Endothelial cell of umbilical vein (primary cell): ENCODE measurements around the gene PLD6. TPM values are rescaled to one million over a fixed set of nuclear protein-coding genes. Genes with fewer than 3 reads are reported as not detected.

Experiments
- BruUV-seq: library from RNA; stranded (reverse); fragments of 400-500 nt; replicated peaks from 2 replicates; lab custom pipeline; 2021; lab: Mats Ljungman, UMichigan
- CTCF ChIA-PET: fragments of 300-600, 350-600 bp; sonication (Branson Sonifier 250); formaldehyde crosslinking; loops from one replicate; lab custom pipeline; 2021; ENCODE audit warnings: antibody characterized with exemption, inconsistent platforms; lab: Charles Lee
- POLR2A ChIA-PET: fragments of 300-600, 350-600 bp; sonication (Branson Sonifier 250); formaldehyde crosslinking; loops from one replicate; lab custom pipeline; 2021; ENCODE audit warnings: antibody characterized with exemption, inconsistent platforms; lab: Charles Lee
- DNase-seq: peaks from one replicate; pipeline ENCODE4 v3.0.0-alpha.2; 2011; ENCODE audit warnings: low read depth, low spot score
- FAIRE-seq: peaks from 2 replicates; lab custom pipeline; 2011; peaks lifted over from hg19 to GRCh38; lab: Jason Lieb, UNC
- H2AFZ ChIP-seq: 2 replicates; pipeline ENCODE4 v1.6.0; 2012; ENCODE audit warnings: low read depth, low read length, control low read depth, inconsistent platforms
- H3K27ac ChIP-seq: 2 replicates; pipeline ENCODE4 v1.5.1; 2011; ENCODE audit warnings: low read depth, mild to moderate bottlenecking, control low read depth, low read length, moderate library complexity; ENCODE audit not compliant: insufficient read depth
- H3K27me3 ChIP-seq, 2 experiments: 2 replicates each; pipeline versions ENCODE4 v1.6.0 to v1.6.1; 2011; ENCODE audit warnings: low read length in 2 of 2, mixed read lengths in 1 of 2; ENCODE audit not compliant: control insufficient read depth in 2 of 2, insufficient read depth in 2 of 2
- H3K36me3 ChIP-seq, 2 experiments: 2 replicates in 1 of 2; 3 replicates in 1 of 2; pipeline ENCODE4 v1.5.1; 2011; ENCODE audit warnings: low read length in 2 of 2, mild to moderate bottlenecking in 1 of 2, moderate library complexity in 1 of 2; ENCODE audit not compliant: control insufficient read depth in 2 of 2, insufficient read depth in 2 of 2; ENCODE audit errors: extremely low read depth in 1 of 2
- H3K4me1 ChIP-seq: 3 replicates; pipeline ENCODE4 v1.5.1; 2011; ENCODE audit warnings: mild to moderate bottlenecking, low read length; ENCODE audit not compliant: control insufficient read depth, insufficient read depth; ENCODE audit errors: extremely low read depth
- H3K4me2 ChIP-seq: 2 replicates; pipeline ENCODE4 v1.6.1; 2011; ENCODE audit warnings: low read length, control low read depth, mixed read lengths; ENCODE audit not compliant: insufficient read depth
- H3K4me3 ChIP-seq, 3 experiments: fragments of 200-600 bp in 1 of 3; sonication (generic), shearing (Covaris generic) in 1 of 3; replicated peaks in 1 of 3; 2 replicates each; pipeline ENCODE4 v1.5.1; 2011 to 2016; ENCODE audit warnings: control low read depth in 3 of 3, low read length in 3 of 3, mild to moderate bottlenecking in 2 of 3, inconsistent platforms in 1 of 3, low read depth in 1 of 3, moderate library complexity in 1 of 3; ENCODE audit not compliant: insufficient read depth in 1 of 3
- H3K79me2 ChIP-seq: 2 replicates; pipeline ENCODE4 v1.6.0; 2012; ENCODE audit warnings: low read length, inconsistent platforms; ENCODE audit not compliant: control insufficient read depth, insufficient read depth
- H3K9ac ChIP-seq: replicated peaks from 2 replicates; pipeline ENCODE3; 2011; ENCODE audit warnings: low read length, control low read depth; ENCODE audit not compliant: insufficient read depth; ENCODE audit errors: extremely low read depth
- H3K9me1 ChIP-seq: replicated peaks from 3 replicates; pipeline ENCODE4 v1.6.0; 2011; ENCODE audit warnings: mild to moderate bottlenecking, low read length; ENCODE audit not compliant: control insufficient read depth, insufficient read depth; ENCODE audit errors: extremely low read depth
- H3K9me3 ChIP-seq: replicated peaks from 2 replicates; pipeline ENCODE4 v1.5.1; 2012; ENCODE audit warnings: low read length, inconsistent platforms; ENCODE audit not compliant: control insufficient read depth, insufficient read depth
- H4K20me1 ChIP-seq: replicated peaks from 2 replicates; pipeline ENCODE3; 2011; ENCODE audit warnings: mild to moderate bottlenecking, low read length; ENCODE audit not compliant: control insufficient read depth, insufficient read depth; ENCODE audit errors: extremely low read depth
- CTCF ChIP-seq, 2 donors: IDR thresholded peaks; 1 replicate in 1 of 2; 2 replicates in 1 of 2; pipeline ENCODE4 v1.5.1; 2011; ENCODE audit warnings: low read length in 2 of 2, mild to moderate bottlenecking in 2 of 2, moderate library complexity in 2 of 2, control low read depth in 1 of 2, inconsistent platforms in 1 of 2, low read depth in 1 of 2; ENCODE audit not compliant: insufficient read depth in 1 of 2; ENCODE audit errors: extremely low read depth in 1 of 2
- EZH2 ChIP-seq: IDR thresholded peaks from 2 replicates; pipeline ENCODE4 v1.6.1; 2012; ENCODE audit warnings: borderline replicate concordance, low read depth, mild to moderate bottlenecking, moderate library complexity, low read length, inconsistent platforms; ENCODE audit not compliant: severe bottlenecking
- FOS ChIP-seq: IDR thresholded peaks from 2 replicates; pipeline ENCODE4 v1.6.1; 2011; ENCODE audit warnings: mild to moderate bottlenecking, low read length, moderate library complexity, borderline replicate concordance; ENCODE audit not compliant: insufficient read depth
- GATA2 ChIP-seq: IDR thresholded peaks from 2 replicates; pipeline ENCODE4 v1.7.0; 2011; ENCODE audit warnings: low read depth, mild to moderate bottlenecking, moderate library complexity, mixed read lengths, low read length; ENCODE audit not compliant: insufficient read length, insufficient read depth
- JUN ChIP-seq: IDR thresholded peaks from 2 replicates; pipeline ENCODE4 v1.6.1; 2011; ENCODE audit warnings: borderline replicate concordance, low read depth; ENCODE audit not compliant: insufficient read length, insufficient read depth
- MAX ChIP-seq: IDR thresholded peaks from 2 replicates; pipeline ENCODE4 v1.6.1; 2011; ENCODE audit not compliant: insufficient read depth, insufficient read length
- MYC ChIP-seq: IDR thresholded peaks from one replicate; pipeline ENCODE4 v1.6.1; 2011; ENCODE audit warnings: mild to moderate bottlenecking, low read depth, low read length
- POLR2A ChIP-seq: IDR thresholded peaks from 2 replicates; pipeline ENCODE4 v1.6.1; 2012; ENCODE audit warnings: low read depth, mild to moderate bottlenecking, control low read depth, low read length
- POLR2AphosphoS5 ChIP-seq: IDR thresholded peaks from 2 replicates; pipeline ENCODE4 v1.6.1; 2012; ENCODE audit warnings: low read depth, mild to moderate bottlenecking, control low read depth, low read length, moderate library complexity; ENCODE audit not compliant: insufficient read depth
- dilution Hi-C: fragments of 300-500 bp; cut with MboI; formaldehyde crosslinking; loops from one replicate; pipeline ENCODE4 v1.15.0; 2019; ENCODE audit warnings: low sequenced_read_pairs; ENCODE audit not compliant: extremely low pct_ligation_motif_present
- intact Hi-C: fragments of 100-400 bp; cut with micrococcal nuclease; formaldehyde crosslinking; loops from one replicate; pipeline ENCODE4 v1.10.0; 2022
- polyA plus RNA-seq, 4 experiments: library from polyadenylated mRNA; depleted of rRNA in 3 of 4; stranded (reverse) in 3 of 4; unstranded in 1 of 4; fragments of >200 nt; gene quantifications; 2 replicates each; pipeline versions ENCODE4 v1.2.1 to v1.2.3, GENCODE V29; 2011 to 2012; ENCODE audit warnings: missing spikeins in 1 of 4
- total RNA-seq: library from RNA; stranded (reverse); gene quantifications from 2 replicates; pipeline ENCODE4 v1.2.3, GENCODE V29; 2021

The PLD6 gene
- total and polyA plus RNA-seq, 2 donors (not counting 3 experiments of a cell fraction or from before 2014, with no cell fraction given) = 2.9 to 4.4 TPM

GRCh38 chr17:17227608-17228520 lies 21.7 kb upstream of the PLD6 start:
- BruUV-seq = no TSS peak

More at GRCh38 chr17:17227608-17228520, 21.7 kb upstream of the PLD6 start:
- H3K36me3 ChIP-seq = peaks cover 9 to 71% of the 10 kb centered on the region in 2 experiments
- H3K4me3 ChIP-seq = no peak overlapping the region
- H3K4me1 ChIP-seq = no peaks in the 10 kb centered on the region
- H4K20me1 ChIP-seq = no peaks in the 10 kb centered on the region
- no peak for DNase-seq
- no peaks in the 10 kb centered on the region for H3K27me3 ChIP-seq
- H3K9me1 ChIP-seq = no peaks in the 10 kb centered on the region
- intact Hi-C loops = no loop called here
- H3K4me2 ChIP-seq = no peak overlapping the region
- no peak overlapping the region for H3K9ac ChIP-seq
- no peak for FAIRE-seq
- POLR2A ChIA-PET = no interaction called here
- H3K27ac ChIP-seq = no peak overlapping the region
- no peak overlapping the region for H2AFZ ChIP-seq
- no peak for TF ChIP-seq EZH2
- no peak for TF ChIP-seq CTCF (IDR thresholded peaks at IDR 0.05; ENCODE audit: extremely low read depth in 1 of 2, insufficient read depth in 1 of 2, low read depth in 1 of 2, low read length in 2 of 2)
- TF ChIP-seq POLR2A = no peak
- no peak for TF ChIP-seq GATA2
- no peak for TF ChIP-seq FOS
- no peak for TF ChIP-seq MYC
- TF ChIP-seq MAX = no peak
- no peak for TF ChIP-seq JUN
- no peak for TF ChIP-seq POLR2AphosphoS5
- H3K79me2 ChIP-seq = no peaks in the 10 kb centered on the region
- dilution Hi-C loops = no loop called here
- no peaks in the 10 kb centered on the region for H3K9me3 ChIP-seq
- CTCF ChIA-PET = interaction anchor here (2.1 kb wide), 1 partner anchor 86 kb away, joined by 9 read pairs; no protein-coding TSS in a partner anchor
